GM18508 (cell line): ENCODE measurements around the gene HMBS.
A peak's percentile ranks its signal among the peaks of the same experiment; 100 is the strongest.
"Not testable (repeated sequence)": the region's sequence is repeated elsewhere in the genome, so short reads cannot be mapped to it uniquely, and the experiment has no call there.

ENCODE experiments used
- ATAC-seq: cut with Tn5 transposase; IDR thresholded peaks from one replicate; pipeline ENCODE4 v1.9.1; 2021; ENCODE audit warnings: moderate number of reproducible peaks; ENCODE audit not compliant: insufficient read depth, unreplicated experiment

Gene HMBS

GRCh38 chr11:119116601-119117000 lies 31.9 kb downstream of the HMBS start:
- no peak for ATAC-seq

- ATAC-seq = no peak
Observed at GRCh38 chr11:119117004-119117706, 32.5 kb downstream of the HMBS start.

- ATAC-seq = no peak
Observed at GRCh38 chr11:119118227-119118626, 33.5 kb downstream of the HMBS start.

GRCh38 chr11:119118946-119119345 lies 34.3 kb downstream of the HMBS start:
- ATAC-seq = no peak

GRCh38 chr11:119120639-119121007 lies 35.9 kb downstream of the HMBS start:
- no peak for ATAC-seq

GRCh38 chr11:119121008-119121810 lies 36.5 kb downstream of the HMBS start, which contains the start of gene HINFP:
TSS of gene HINFP (plus strand) at chr11:119121580. CDS start at chr11:119126945, 5,365 bp downstream.
- peak; percentile 68 for ATAC-seq

- peak; percentile 8 for ATAC-seq
Observed at GRCh38 chr11:119121811-119122124, 37.1 kb downstream of the HMBS start.

- no peak for ATAC-seq
Observed at GRCh38 chr11:119125821-119126220, 41.1 kb downstream of the HMBS start.

- no peak for ATAC-seq
Observed at GRCh38 chr11:119126675-119127268, 42.1 kb downstream of the HMBS start.

- ATAC-seq = no peak
Observed at GRCh38 chr11:119130662-119131061, 46.0 kb downstream of the HMBS start.

GRCh38 chr11:119134389-119134978 lies 49.8 kb downstream of the HMBS start:
- no peak for ATAC-seq

- ATAC-seq = not testable (repeated sequence)
Observed at GRCh38 chr11:119139276-119139675, 54.6 kb downstream of the HMBS start.
